ENCODE results near the gene CCDC93. TPM values are rescaled to one million over a fixed set of nuclear protein-coding genes. Genes with fewer than 3 reads are reported as not detected.

CCDC93 gene
- total and polyA plus RNA-seq, 2 of the 4 experiments (the other 2 are of a cell fraction), result 8.1 to 17.2 TPM

- no TSS peak for BruUV-seq (replicated peaks)
- Histone ChIP-seq H3K9ac (ENCODE audit: low read depth, low read length) (no peak overlapping the region), H2BK15ac (ENCODE audit: low read depth, low read length) (no peak overlapping the region), H3K14ac (replicated peaks; ENCODE audit: low read depth, low read length) (no peak overlapping the region), H4K8ac (ENCODE audit: low read depth in 2 of 2, low read length in 2 of 2) (no peak overlapping the region), H2AK9ac (replicated peaks; ENCODE audit: low read depth, low read length, poor library complexity) (no peak overlapping the region), H3K23ac (ENCODE audit: low read depth, low read length) (no peak overlapping the region), H3K4me3 (ENCODE audit: insufficient read depth, low read depth, low read length) (no peak overlapping the region), H3K27ac (ENCODE audit: insufficient read depth, low read length) (no peak overlapping the region), H3K56ac (ENCODE audit: extremely low read depth, insufficient read depth, low read length) (no peak overlapping the region), H3K79me1 (ENCODE audit: low read depth in 1 of 2, low read length in 2 of 2) (no peaks in the 10 kb centered on the region), H3K4ac (ENCODE audit: low read depth, low read length) (no peak overlapping the region), H2BK120ac (ENCODE audit: low read depth, low read length) (no peak overlapping the region), H3K36me3 (ENCODE audit: control insufficient read depth, insufficient read depth, low read length) (no peaks in the 10 kb centered on the region), H2AK5ac (ENCODE audit: low read depth, low read length) (no peak overlapping the region), H4K5ac (ENCODE audit: low read depth, low read length) (no peak overlapping the region), H3K4me2 (ENCODE audit: low read depth, low read length) (no peak overlapping the region), H3K27me3 (ENCODE audit: control insufficient read depth, insufficient read depth, low read length) (peaks cover 7% of the 10 kb centered on the region), H3K9me3 (ENCODE audit: control insufficient read depth, insufficient read depth, low read length) (0 out of 2 replicates have a peak, but pooled peaks cover 1% of the 10 kb centered on the region), H2BK20ac (ENCODE audit: low read depth, low read length) (no peak overlapping the region), H4K20me1 (ENCODE audit: insufficient read depth, low read length) (no peaks in the 10 kb centered on the region), H3K18ac (ENCODE audit: low read depth, low read length) (no peak overlapping the region), H3K4me1 (ENCODE audit: control insufficient read depth, insufficient read depth, low read length) (no peaks in the 10 kb centered on the region), H3K9me1 (ENCODE audit: insufficient read depth, low read length) (no peaks in the 10 kb centered on the region), H2BK5ac (ENCODE audit: low read depth, low read length, poor library complexity, severe bottlenecking) (no peak overlapping the region), H4K91ac (ENCODE audit: insufficient read depth, low read depth, low read length) (no peak overlapping the region), H2AFZ (replicated peaks; ENCODE audit: low read length, poor library complexity) (no peak overlapping the region)
- TF ChIP-seq MAFK (IDR thresholded peaks at IDR 0.05; ENCODE audit: low read depth, low read length), result no peak
- TF ChIP-seq POLR2A (IDR thresholded peaks at IDR 0.05; ENCODE audit: low read depth, low read length), result no peak
- TF ChIP-seq SMC3 (IDR thresholded peaks at IDR 0.05; ENCODE audit: low read depth, low read length), result no peak
- TF ChIP-seq MAZ (IDR thresholded peaks at IDR 0.05; ENCODE audit: borderline replicate concordance, low read depth, low read length), result no peak
- no peak for TF ChIP-seq NFE2L2 (IDR thresholded peaks at IDR 0.05; ENCODE audit: low read depth, low read length)
- ATAC-seq (ENCODE audit: low read depth), result no peak
- no peak for DNase-seq
- intact Hi-C loops (cut with micrococcal nuclease) (no loop called here), in situ Hi-C loops (cut with MboI; ENCODE audit: low sequenced_read_pairs) (loop anchor here (25.0 kb wide), 1 partner anchor 831 kb away; no protein-coding TSS in a partner anchor), dilution Hi-C loops (cut with HindIII; ENCODE audit: low sequenced_read_pairs, unreplicated experiment) (no loop called here)
- CTCF ChIA-PET, result interaction anchor here (1.7 kb wide), 1 partner anchor 10 kb away, joined by 6 read pairs; no protein-coding TSS in a partner anchor
- POLR2A ChIA-PET (ENCODE audit: unreplicated experiment), result no interaction called here
These were observed 17.7 kb upstream of the CCDC93 start for GRCh38 chr2:118031566-118031965.

Data from IMR-90 (cell line).